ENCODE results near the gene MLXIP. TPM values are rescaled to one million over a fixed set of nuclear protein-coding genes. Genes with fewer than 3 reads are reported as not detected.

MLXIP gene
- total RNA-seq, 4 donors from 2014 or later = 15.5 to 34.5 (median 19.8) TPM

GRCh38 chr12:122042910-122043309, 35.6 kb upstream of the MLXIP start:
- intact Hi-C loops (cut with DNase I; ENCODE audit: low total_unique reads) = no loop called here
- TF ChIP-seq POLR2A (IDR thresholded peaks at IDR 0.05) = no peak
- TF ChIP-seq CTCF (IDR thresholded peaks at IDR 0.05) = no peak
- DNase-seq (ENCODE audit: low spot score in 2 of 2) = no peak
- 77 to 79% methylated on average over 11 of the region's 11 CpGs for WGBS, 2 donors
- no peak overlapping the region for H3K4me3 ChIP-seq (ENCODE audit: low read depth, poor library complexity, severe bottlenecking)

GRCh38 chr12:122043476-122043875, 35.1 kb upstream of the MLXIP start:
- WGBS, 2 donors = 85 to 88% methylated on average over 15 of the region's 15 CpGs
- TF ChIP-seq CTCF (IDR thresholded peaks at IDR 0.05) = no peak
- no peak for TF ChIP-seq POLR2A (IDR thresholded peaks at IDR 0.05)
- H3K4me3 ChIP-seq (ENCODE audit: low read depth, poor library complexity, severe bottlenecking) = no peak overlapping the region
- DNase-seq (ENCODE audit: low spot score in 2 of 2) = no peak
- intact Hi-C loops (cut with DNase I; ENCODE audit: low total_unique reads) = no loop called here

- H3K4me3 ChIP-seq (ENCODE audit: low read depth, poor library complexity, severe bottlenecking) = no peak overlapping the region
- intact Hi-C loops (cut with DNase I; ENCODE audit: low total_unique reads) = no loop called here
Measured at GRCh38 chr12:122045262-122045661, 33.3 kb upstream of the MLXIP start.

GRCh38 chr12:122046145-122046544, 32.4 kb upstream of the MLXIP start:
- H3K4me3 ChIP-seq (ENCODE audit: low read depth, poor library complexity, severe bottlenecking) = no peak overlapping the region
- WGBS, 2 donors = 81 to 91% methylated on average over 7 of the region's 7 CpGs
- no peak for TF ChIP-seq POLR2A (IDR thresholded peaks at IDR 0.05)
- TF ChIP-seq CTCF (IDR thresholded peaks at IDR 0.05) = no peak
- intact Hi-C loops (cut with DNase I; ENCODE audit: low total_unique reads) = no loop called here
- DNase-seq (ENCODE audit: low spot score in 2 of 2) = no peak

More at GRCh38 chr12:122045262-122045661, 33.3 kb upstream of the MLXIP start:
- 96 to 98% methylated on average over 7 of the region's 7 CpGs for WGBS, 2 donors
- no peak for DNase-seq (ENCODE audit: low spot score in 2 of 2)
- TF ChIP-seq CTCF (IDR thresholded peaks at IDR 0.05) = no peak
- no peak for TF ChIP-seq POLR2A (IDR thresholded peaks at IDR 0.05)

GRCh38 chr12:122048151-122048550, 30.4 kb upstream of the MLXIP start:
- WGBS, 2 donors = 97 to 99% methylated on average over 8 of the region's 8 CpGs
- H3K4me3 ChIP-seq (ENCODE audit: low read depth, poor library complexity, severe bottlenecking) = no peak overlapping the region
- TF ChIP-seq CTCF (IDR thresholded peaks at IDR 0.05) = no peak
- no peak for TF ChIP-seq POLR2A (IDR thresholded peaks at IDR 0.05)
- no peak for DNase-seq (ENCODE audit: low spot score in 2 of 2)
- intact Hi-C loops (cut with DNase I; ENCODE audit: low total_unique reads) = no loop called here

GRCh38 chr12:122049827-122050226, 28.7 kb upstream of the MLXIP start:
- TF ChIP-seq CTCF (IDR thresholded peaks at IDR 0.05) = no peak
- TF ChIP-seq POLR2A (IDR thresholded peaks at IDR 0.05) = no peak
- DNase-seq (ENCODE audit: low spot score in 2 of 2) = no peak
- intact Hi-C loops (cut with DNase I; ENCODE audit: low total_unique reads) = no loop called here
- H3K4me3 ChIP-seq (ENCODE audit: low read depth, poor library complexity, severe bottlenecking) = no peak overlapping the region
- 83 to 84% methylated on average over 9 of the region's 9 CpGs for WGBS, 2 donors
